GM23338 (cell line): ENCODE measurements around the gene CACNB2. TPM values are rescaled to one million over a fixed set of nuclear protein-coding genes. Genes with fewer than 3 reads are reported as not detected.

Experiments
- ATAC-seq: fragments of 200-7000 bp; cut with Tn5 transposase; 3 replicates; pipeline ENCODE4 v1.9.1; 2020
- DNase-seq: peaks from one replicate; pipeline ENCODE4 v3.0.0-alpha.2; 2015; ENCODE audit warnings: low spot score
- H2AFZ ChIP-seq: fragments of 200-600 bp; sonication (generic); 2 replicates; pipeline ENCODE4 v1.8.0; 2016; ENCODE audit warnings: antibody characterized with exemption, mild to moderate bottlenecking, moderate library complexity
- H3F3A ChIP-seq: fragments of 200-600 bp; sonication (generic); replicated peaks from 2 replicates; pipeline ENCODE4 v1.8.0; 2017; ENCODE audit warnings: antibody characterized with exemption, mixed run types, low read depth
- H3K27ac ChIP-seq: fragments of 200-600 bp; sonication (generic); 2 replicates; pipeline ENCODE4 v1.6.1; 2016; ENCODE audit warnings: low read depth
- H3K27me3 ChIP-seq: fragments of 200-600 bp; sonication (generic); 2 replicates; pipeline ENCODE4 v1.8.0; 2016; ENCODE audit warnings: mild to moderate bottlenecking, mixed run types, moderate library complexity; ENCODE audit not compliant: insufficient read depth
- H3K36me3 ChIP-seq: fragments of 200-600 bp; sonication (generic); 2 replicates; pipeline ENCODE4 v1.8.0; 2016; ENCODE audit warnings: mild to moderate bottlenecking; ENCODE audit not compliant: insufficient read depth
- H3K4me1 ChIP-seq: fragments of 200-600 bp; sonication (generic); 2 replicates; pipeline ENCODE4 v1.8.0; 2016; ENCODE audit warnings: mild to moderate bottlenecking, moderate library complexity; ENCODE audit not compliant: insufficient read depth
- H3K4me2 ChIP-seq: fragments of 200-600 bp; sonication (generic); 2 replicates; pipeline ENCODE4 v1.7.1; 2017; ENCODE audit warnings: mixed run types
- H3K4me3 ChIP-seq: fragments of 200-600 bp; sonication (generic); 2 replicates; pipeline ENCODE4 v1.6.1; 2016; ENCODE audit warnings: mixed run types
- H3K79me2 ChIP-seq: fragments of 200-600 bp; sonication (generic); replicated peaks from 2 replicates; pipeline ENCODE4 v1.8.0; 2017; ENCODE audit warnings: mild to moderate bottlenecking; ENCODE audit not compliant: insufficient read depth
- H3K9me2 ChIP-seq: fragments of 200-600 bp; sonication (generic); 2 replicates; pipeline ENCODE4 v1.8.0; 2017; ENCODE audit not compliant: insufficient read depth
- H4K20me1 ChIP-seq: fragments of 200-600 bp; sonication (generic); replicated peaks from 2 replicates; pipeline ENCODE4 v1.8.0; 2017; ENCODE audit warnings: mild to moderate bottlenecking; ENCODE audit not compliant: insufficient read depth
- H3K27ac Mint-ChIP-seq: 2 replicates; pipeline ENCODE4 v1.8.0; 2020; ENCODE audit warnings: inconsistent platforms, mild to moderate bottlenecking, moderate library complexity, mixed read lengths
- H3K27me3 Mint-ChIP-seq: 3 replicates; pipeline ENCODE4 v1.8.0; 2022; ENCODE audit warnings: low read depth, mild to moderate bottlenecking, moderate library complexity, mixed read lengths, inconsistent platforms; ENCODE audit not compliant: insufficient read depth, poor library complexity
- H3K36me3 Mint-ChIP-seq: 3 replicates; pipeline ENCODE4 v1.8.0; 2021; ENCODE audit warnings: low read depth, mild to moderate bottlenecking, inconsistent platforms, moderate library complexity, mixed read lengths
- H3K4me1 Mint-ChIP-seq: 3 replicates; pipeline ENCODE4 v1.8.0; 2020; ENCODE audit warnings: mild to moderate bottlenecking, inconsistent platforms, mixed read lengths
- H3K4me3 Mint-ChIP-seq: 3 replicates; pipeline ENCODE4 v1.8.0; 2021; ENCODE audit warnings: moderate library complexity, mild to moderate bottlenecking, inconsistent platforms, mixed read lengths
- H3K9me3 Mint-ChIP-seq: 3 replicates; pipeline ENCODE4 v1.8.0; 2020; ENCODE audit warnings: moderate library complexity, mild to moderate bottlenecking, inconsistent platforms, mixed read lengths
- EZH2 ChIP-seq: fragments of 200-600 bp; sonication (generic); IDR thresholded peaks from one replicate; pipeline ENCODE4 v1.8.0; 2017; ENCODE audit warnings: antibody characterized with exemption, mild to moderate bottlenecking, low read depth; ENCODE audit not compliant: unreplicated experiment
- NANOG ChIP-seq: IDR thresholded peaks from 2 replicates; pipeline ENCODE4 v1.6.1; 2016; ENCODE audit warnings: antibody characterized with exemption, borderline replicate concordance
- POLR2AphosphoS5 ChIP-seq: IDR thresholded peaks from 2 replicates; pipeline ENCODE4 v1.6.1; 2016; ENCODE audit warnings: antibody characterized with exemption, low read depth
- STAT1 ChIP-seq: IDR thresholded peaks from one replicate; pipeline ENCODE4 v1.6.1; 2016; ENCODE audit warnings: antibody characterized with exemption; ENCODE audit not compliant: unreplicated experiment
- polyA plus RNA-seq: library from polyadenylated mRNA; unstranded; fragments of >200 nt; fragmentation: Nextera tagmentation; extraction: Ambion mirVana; gene quantifications from 2 replicates; pipeline ENCODE4 v1.2.1, GENCODE V29; 2016
- total RNA-seq: library from RNA; depleted of rRNA; stranded (reverse); fragments of >200 nt; shearing (Covaris generic); gene quantifications from 2 replicates; pipeline ENCODE4 v1.2.3, GENCODE V29; 2014
- TF ChIP-seq, protein P1 (sequence below), 2 experiments: fragments of 200-600 bp in 1 of 2; sonication (generic) in 1 of 2; conservative IDR thresholded peaks; 2 replicates each; pipeline versions ENCODE4 v1.5.1 to v1.6.1; 2016 to 2017; ENCODE audit warnings: antibody characterized with exemption in 2 of 2, low read depth in 2 of 2, mild to moderate bottlenecking in 2 of 2, moderate library complexity in 1 of 2
- TF ChIP-seq, protein P2 (sequence below): fragments of 250-450 bp; sonication (Bioruptor Pico); IDR thresholded peaks from 2 replicates; pipeline ENCODE4 v1.5.0; 2020; ENCODE audit warnings: mild to moderate bottlenecking, moderate library complexity

Gene CACNB2
- total and polyA plus RNA-seq, 2 experiments from 2014 or later: 5.0 to 5.9 TPM

DNA sequence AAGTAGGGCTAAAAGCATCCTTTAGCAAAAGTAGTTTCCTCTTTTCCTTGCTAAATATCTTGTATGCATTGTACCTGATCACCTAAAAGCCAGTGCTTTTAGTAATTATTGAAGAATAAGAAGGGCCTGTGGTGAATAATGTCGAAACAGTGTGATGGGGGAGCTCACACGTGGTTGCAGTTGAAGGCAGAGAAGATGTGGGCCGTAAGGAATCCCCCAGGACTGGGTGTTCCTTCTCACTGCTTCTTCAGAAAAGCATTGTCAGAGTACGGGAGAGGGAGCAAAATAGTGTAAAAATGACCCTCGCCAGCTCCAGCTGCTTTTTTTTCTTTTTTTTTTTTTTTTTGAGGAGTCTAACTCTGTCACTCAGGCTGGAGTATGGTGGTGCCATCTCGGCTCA lies 310.1 kb downstream of the CACNB2 start (continued):
- TF ChIP-seq, protein P1, sequence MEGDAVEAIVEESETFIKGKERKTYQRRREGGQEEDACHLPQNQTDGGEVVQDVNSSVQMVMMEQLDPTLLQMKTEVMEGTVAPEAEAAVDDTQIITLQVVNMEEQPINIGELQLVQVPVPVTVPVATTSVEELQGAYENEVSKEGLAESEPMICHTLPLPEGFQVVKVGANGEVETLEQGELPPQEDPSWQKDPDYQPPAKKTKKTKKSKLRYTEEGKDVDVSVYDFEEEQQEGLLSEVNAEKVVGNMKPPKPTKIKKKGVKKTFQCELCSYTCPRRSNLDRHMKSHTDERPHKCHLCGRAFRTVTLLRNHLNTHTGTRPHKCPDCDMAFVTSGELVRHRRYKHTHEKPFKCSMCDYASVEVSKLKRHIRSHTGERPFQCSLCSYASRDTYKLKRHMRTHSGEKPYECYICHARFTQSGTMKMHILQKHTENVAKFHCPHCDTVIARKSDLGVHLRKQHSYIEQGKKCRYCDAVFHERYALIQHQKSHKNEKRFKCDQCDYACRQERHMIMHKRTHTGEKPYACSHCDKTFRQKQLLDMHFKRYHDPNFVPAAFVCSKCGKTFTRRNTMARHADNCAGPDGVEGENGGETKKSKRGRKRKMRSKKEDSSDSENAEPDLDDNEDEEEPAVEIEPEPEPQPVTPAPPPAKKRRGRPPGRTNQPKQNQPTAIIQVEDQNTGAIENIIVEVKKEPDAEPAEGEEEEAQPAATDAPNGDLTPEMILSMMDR (conservative IDR thresholded peaks at IDR 0.05; ENCODE audit: low read depth in 2 of 2): no peak
- TF ChIP-seq POLR2AphosphoS5 (no peak), STAT1 (no peak), EZH2 (no peak), NANOG (no peak)
- TF ChIP-seq, protein P2, sequence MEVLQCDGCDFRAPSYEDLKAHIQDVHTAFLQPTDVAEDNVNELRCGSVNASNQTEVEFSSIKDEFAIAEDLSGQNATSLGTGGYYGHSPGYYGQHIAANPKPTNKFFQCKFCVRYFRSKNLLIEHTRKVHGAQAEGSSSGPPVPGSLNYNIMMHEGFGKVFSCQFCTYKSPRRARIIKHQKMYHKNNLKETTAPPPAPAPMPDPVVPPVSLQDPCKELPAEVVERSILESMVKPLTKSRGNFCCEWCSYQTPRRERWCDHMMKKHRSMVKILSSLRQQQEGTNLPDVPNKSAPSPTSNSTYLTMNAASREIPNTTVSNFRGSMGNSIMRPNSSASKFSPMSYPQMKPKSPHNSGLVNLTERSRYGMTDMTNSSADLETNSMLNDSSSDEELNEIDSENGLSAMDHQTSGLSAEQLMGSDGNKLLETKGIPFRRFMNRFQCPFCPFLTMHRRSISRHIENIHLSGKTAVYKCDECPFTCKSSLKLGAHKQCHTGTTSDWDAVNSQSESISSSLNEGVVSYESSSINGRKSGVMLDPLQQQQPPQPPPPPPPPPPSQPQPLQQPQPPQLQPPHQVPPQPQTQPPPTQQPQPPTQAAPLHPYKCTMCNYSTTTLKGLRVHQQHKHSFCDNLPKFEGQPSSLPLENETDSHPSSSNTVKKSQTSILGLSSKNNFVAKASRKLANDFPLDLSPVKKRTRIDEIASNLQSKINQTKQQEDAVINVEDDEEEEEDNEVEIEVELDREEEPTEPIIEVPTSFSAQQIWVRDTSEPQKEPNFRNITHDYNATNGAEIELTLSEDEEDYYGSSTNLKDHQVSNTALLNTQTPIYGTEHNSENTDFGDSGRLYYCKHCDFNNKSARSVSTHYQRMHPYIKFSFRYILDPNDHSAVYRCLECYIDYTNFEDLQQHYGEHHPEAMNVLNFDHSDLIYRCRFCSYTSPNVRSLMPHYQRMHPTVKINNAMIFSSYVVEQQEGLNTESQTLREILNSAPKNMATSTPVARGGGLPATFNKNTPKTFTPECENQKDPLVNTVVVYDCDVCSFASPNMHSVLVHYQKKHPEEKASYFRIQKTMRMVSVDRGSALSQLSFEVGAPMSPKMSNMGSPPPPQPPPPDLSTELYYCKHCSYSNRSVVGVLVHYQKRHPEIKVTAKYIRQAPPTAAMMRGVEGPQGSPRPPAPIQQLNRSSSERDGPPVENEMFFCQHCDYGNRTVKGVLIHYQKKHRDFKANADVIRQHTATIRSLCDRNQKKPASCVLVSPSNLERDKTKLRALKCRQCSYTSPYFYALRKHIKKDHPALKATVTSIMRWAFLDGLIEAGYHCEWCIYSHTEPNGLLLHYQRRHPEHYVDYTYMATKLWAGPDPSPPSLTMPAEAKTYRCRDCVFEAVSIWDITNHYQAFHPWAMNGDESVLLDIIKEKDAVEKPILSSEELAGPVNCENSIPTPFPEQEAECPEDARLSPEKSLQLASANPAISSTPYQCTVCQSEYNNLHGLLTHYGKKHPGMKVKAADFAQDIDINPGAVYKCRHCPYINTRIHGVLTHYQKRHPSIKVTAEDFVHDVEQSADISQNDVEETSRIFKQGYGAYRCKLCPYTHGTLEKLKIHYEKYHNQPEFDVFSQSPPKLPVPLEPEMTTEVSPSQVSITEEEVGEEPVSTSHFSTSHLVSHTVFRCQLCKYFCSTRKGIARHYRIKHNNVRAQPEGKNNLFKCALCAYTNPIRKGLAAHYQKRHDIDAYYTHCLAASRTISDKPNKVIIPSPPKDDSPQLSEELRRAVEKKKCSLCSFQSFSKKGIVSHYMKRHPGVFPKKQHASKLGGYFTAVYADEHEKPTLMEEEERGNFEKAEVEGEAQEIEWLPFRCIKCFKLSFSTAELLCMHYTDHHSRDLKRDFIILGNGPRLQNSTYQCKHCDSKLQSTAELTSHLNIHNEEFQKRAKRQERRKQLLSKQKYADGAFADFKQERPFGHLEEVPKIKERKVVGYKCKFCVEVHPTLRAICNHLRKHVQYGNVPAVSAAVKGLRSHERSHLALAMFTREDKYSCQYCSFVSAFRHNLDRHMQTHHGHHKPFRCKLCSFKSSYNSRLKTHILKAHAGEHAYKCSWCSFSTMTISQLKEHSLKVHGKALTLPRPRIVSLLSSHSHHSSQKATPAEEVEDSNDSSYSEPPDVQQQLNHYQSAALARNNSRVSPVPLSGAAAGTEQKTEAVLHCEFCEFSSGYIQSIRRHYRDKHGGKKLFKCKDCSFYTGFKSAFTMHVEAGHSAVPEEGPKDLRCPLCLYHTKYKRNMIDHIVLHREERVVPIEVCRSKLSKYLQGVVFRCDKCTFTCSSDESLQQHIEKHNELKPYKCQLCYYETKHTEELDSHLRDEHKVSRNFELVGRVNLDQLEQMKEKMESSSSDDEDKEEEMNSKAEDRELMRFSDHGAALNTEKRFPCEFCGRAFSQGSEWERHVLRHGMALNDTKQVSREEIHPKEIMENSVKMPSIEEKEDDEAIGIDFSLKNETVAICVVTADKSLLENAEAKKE (CRISPR knock-in tag): no peak

DNA sequence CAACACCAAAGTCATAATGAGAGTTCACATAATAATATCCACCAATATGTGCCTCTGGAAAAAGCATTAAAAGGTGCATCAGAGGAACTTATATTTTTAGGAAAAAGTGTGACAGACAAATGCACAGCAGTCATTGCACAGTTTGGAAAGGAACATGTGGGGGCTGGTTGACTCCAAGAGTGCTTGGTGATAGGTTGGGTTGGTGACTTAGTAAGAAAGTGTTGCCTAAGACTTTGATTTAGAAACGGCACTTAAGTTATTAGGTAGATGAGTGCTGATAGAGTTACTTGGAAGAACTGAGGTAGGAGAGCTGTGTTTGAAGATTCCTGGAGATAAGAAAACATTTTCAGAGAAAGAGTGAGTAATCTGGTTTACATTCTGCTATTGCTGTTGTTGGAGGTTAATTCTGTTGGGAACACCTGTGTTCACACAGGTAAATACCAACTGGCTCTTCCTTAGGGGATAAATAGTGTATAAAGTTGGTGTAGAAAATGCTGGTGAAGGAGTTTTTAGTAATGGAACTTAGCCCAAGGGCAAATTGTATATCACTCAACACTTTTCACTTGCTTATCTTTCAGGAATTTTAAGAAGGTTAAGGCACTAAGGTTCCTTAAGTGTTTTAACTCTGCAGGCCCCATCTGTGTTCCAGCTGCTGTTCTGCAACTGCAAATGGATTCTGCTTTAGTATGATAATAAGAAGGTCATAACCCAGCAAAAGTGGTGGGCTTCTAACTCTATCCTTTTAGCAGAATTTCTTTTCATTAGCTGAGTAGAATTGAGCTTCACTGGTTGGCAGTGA lies 315.1 kb downstream of the CACNB2 start:
- Histone ChIP-seq H3K79me2 (no peaks in the 10 kb centered on the region), H3K27ac (no peak overlapping the region), H3F3A (no peaks in the 10 kb centered on the region), H3K4me2 (no peak overlapping the region), H2AFZ (no peak overlapping the region), H3K4me1 (no peaks in the 10 kb centered on the region), H3K9me2 (no peaks in the 10 kb centered on the region), H3K27me3 (no peaks in the 10 kb centered on the region), H3K4me3 (no peak overlapping the region), H3K36me3 (no peaks in the 10 kb centered on the region), H4K20me1 (no peaks in the 10 kb centered on the region)
- H3K27ac Mint-ChIP-seq: no peak overlapping the region
- H3K4me3 Mint-ChIP-seq: no peak overlapping the region
- no peaks in the 10 kb centered on the region for H3K27me3 Mint-ChIP-seq
- ATAC-seq (no peak), DNase-seq (no peak)
- no peaks in the 10 kb centered on the region for H3K9me3 Mint-ChIP-seq
- no peaks in the 10 kb centered on the region; the same call in 2 of the 3 replicates for H3K36me3 Mint-ChIP-seq
- no peaks in the 10 kb centered on the region for H3K4me1 Mint-ChIP-seq
- TF ChIP-seq, protein P1 (conservative IDR thresholded peaks at IDR 0.05; ENCODE audit: low read depth in 2 of 2): no peak
- no peak for TF ChIP-seq STAT1
